Vagina (tissue), 2 donors: ENCODE results near the gene MSL1.

Experiments
- CTCF ChIP-seq, 3 experiments: fragments of 450-650 bp in 2 of 3; fragments of 200-600 bp in 1 of 3; sonication (generic) in 1 of 3; IDR thresholded peaks; one replicate each; pipeline ENCODE4 v1.5.1; 2017 to 2019; ENCODE audit warnings: antibody characterized with exemption in 3 of 3, mild to moderate bottlenecking in 2 of 3, moderate library complexity in 2 of 3
- POLR2A ChIP-seq, 2 donors: fragments of 450-650 bp; IDR thresholded peaks; one replicate each; pipeline ENCODE4 v1.6.1; 2017; ENCODE audit warnings: antibody characterized with exemption in 2 of 2, mild to moderate bottlenecking in 2 of 2, moderate library complexity in 2 of 2
- POLR2AphosphoS5 ChIP-seq, 2 donors: sonication (generic); formaldehyde crosslinking; IDR thresholded peaks; one replicate each; pipeline ENCODE4 v1.9.0; 2017; ENCODE audit warnings: antibody characterized with exemption in 2 of 2, mild to moderate bottlenecking in 2 of 2, low read depth in 1 of 2; ENCODE audit not compliant: insufficient read depth in 1 of 2

DNA sequence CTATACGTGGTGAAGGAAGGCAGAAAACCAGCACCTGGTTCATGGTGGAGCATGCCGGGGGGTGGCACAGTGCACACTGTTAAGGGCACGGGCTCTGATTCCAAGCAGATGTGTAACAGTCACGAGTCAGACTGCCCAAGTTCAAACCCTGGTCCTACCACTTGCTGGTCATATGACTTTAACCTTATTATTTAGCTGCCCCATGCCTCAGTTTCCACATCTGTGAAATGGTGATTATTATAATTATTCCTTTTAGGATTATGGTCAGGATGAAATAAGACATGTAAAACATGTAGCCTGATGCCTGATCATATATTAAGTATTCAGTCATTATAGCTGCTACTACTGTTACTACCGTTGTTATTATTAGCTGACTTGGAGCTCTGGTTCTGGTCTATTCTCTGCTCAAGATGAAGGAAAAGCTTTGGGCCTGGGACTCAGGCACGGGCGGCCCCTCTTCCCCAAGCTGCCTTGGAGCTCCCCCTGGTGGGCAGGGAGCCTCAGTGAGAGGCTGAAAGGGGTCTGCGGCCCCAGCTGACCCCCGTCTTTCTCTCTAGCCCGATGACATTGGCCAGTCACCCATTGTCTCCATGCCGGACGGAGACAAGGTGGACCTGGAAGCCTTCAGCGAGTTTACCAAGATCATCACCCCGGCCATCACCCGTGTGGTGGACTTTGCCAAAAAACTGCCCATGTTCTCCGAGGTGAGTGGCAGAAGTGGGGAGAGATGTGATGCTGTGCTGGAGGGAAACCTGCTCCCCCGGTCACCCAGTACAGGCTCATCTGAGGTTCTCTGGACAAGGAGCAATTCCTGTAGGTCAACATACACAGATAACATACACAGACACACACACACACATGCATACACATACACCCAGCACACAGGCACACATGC, 35.4 kb upstream of the MSL1 start:
- peak; percentile 60 to 65 (median 63) for TF ChIP-seq CTCF (IDR thresholded peaks at IDR 0.05)
- TF ChIP-seq POLR2A (IDR thresholded peaks at IDR 0.05) = no peak
- TF ChIP-seq POLR2AphosphoS5 (IDR thresholded peaks at IDR 0.05; ENCODE audit: insufficient read depth in 1 of 2, low read depth in 1 of 2) = peak in 1 of 2 donors; percentile 25
